GM12878 (cell line): ENCODE data around the gene ARID5B. TPM values are rescaled to one million over a fixed set of nuclear protein-coding genes. Genes with fewer than 3 reads are reported as not detected.

Experiments used
- ATAC-seq: fragments of 200-7000 bp; cut with Tn5 transposase; 3 replicates; pipeline ENCODE4 v1.9.1; 2020; ENCODE audit warnings: mild to moderate bottlenecking, moderate library complexity
- BruUV-seq: library from RNA; stranded (reverse); fragments of 400-500 nt; replicated peaks from 2 replicates; lab custom pipeline; 2021; lab: Mats Ljungman, UMichigan
- CTCF ChIA-PET: fragments of 300-600 bp; sonication (Branson Sonifier 250); formaldehyde crosslinking; extraction: SDS; loops from one replicate; lab custom pipeline; 2021; ENCODE audit warnings: inconsistent platforms; lab: Yijun Ruan, JAX
- POLR2A ChIA-PET: fragments of 350-600 bp; formaldehyde crosslinking; extraction: SDS; loops from one replicate; lab custom pipeline; 2021; ENCODE audit warnings: inconsistent platforms; lab: Charles Lee
- RAD21 ChIA-PET: fragments of 300-600 bp; sonication (Branson Sonifier 250); formaldehyde crosslinking; loops from one replicate; lab custom pipeline; 2023; ENCODE audit warnings: antibody characterized with exemption; ENCODE audit not compliant: unreplicated experiment; lab: Charles Lee
- SMC1A ChIA-PET: fragments of 300-600 bp; sonication (Branson Sonifier 250); formaldehyde crosslinking; loops from one replicate; lab custom pipeline; 2023; ENCODE audit not compliant: unreplicated experiment, uncharacterized antibody; lab: Charles Lee
- DNase-seq: peaks from one replicate; pipeline ENCODE4 v3.0.0-alpha.2; 2011; ENCODE audit warnings: low read depth, low spot score
- FAIRE-seq: peaks from 3 replicates; lab custom pipeline; 2011; peaks lifted over from hg19 to GRCh38; lab: Jason Lieb, UNC
- H2AFZ ChIP-seq: 2 replicates; pipeline ENCODE4 v1.6.0; 2011; ENCODE audit warnings: low read depth, low read length, control low read depth; ENCODE audit not compliant: control insufficient read depth
- H3K27ac ChIP-seq: 2 replicates; pipeline ENCODE4 v1.5.1; 2011; ENCODE audit warnings: control low read depth; ENCODE audit not compliant: control insufficient read depth, insufficient read depth
- H3K27me3 ChIP-seq, 2 experiments: replicated peaks in 1 of 2; 2 replicates each; pipeline versions ENCODE4 v1.6.0 to v1.6.1; 2011; ENCODE audit warnings: low read length in 1 of 2; ENCODE audit not compliant: control insufficient read depth in 2 of 2, insufficient read depth in 2 of 2
- H3K36me3 ChIP-seq, 2 experiments: 2 replicates each; pipeline ENCODE4 v1.5.1; 2011; ENCODE audit warnings: low read length in 1 of 2; ENCODE audit not compliant: control insufficient read depth in 2 of 2, insufficient read depth in 2 of 2
- H3K4me1 ChIP-seq: 2 replicates; pipeline ENCODE4 v1.6.1; 2011; ENCODE audit warnings: mild to moderate bottlenecking, low read length, moderate library complexity, mixed read lengths; ENCODE audit not compliant: control insufficient read depth, insufficient read depth
- H3K4me2 ChIP-seq: 2 replicates; pipeline ENCODE4 v1.6.0; 2011; ENCODE audit warnings: control low read depth; ENCODE audit not compliant: control insufficient read depth, insufficient read depth
- H3K4me3 ChIP-seq: fragments of 200-600 bp; sonication (generic); 2 replicates; pipeline ENCODE4 v1.5.1; 2016
- H3K79me2 ChIP-seq: 2 replicates; pipeline ENCODE4 v1.6.0; 2011; ENCODE audit warnings: low read length; ENCODE audit not compliant: control insufficient read depth, insufficient read depth
- H3K9ac ChIP-seq: 2 replicates; pipeline ENCODE4 v1.8.0; 2011; ENCODE audit warnings: low read length, control low read depth, mixed read lengths; ENCODE audit not compliant: control insufficient read depth, insufficient read depth
- H3K9me3 ChIP-seq: replicated peaks from 3 replicates; pipeline ENCODE4 v1.5.1; 2011; ENCODE audit warnings: mild to moderate bottlenecking, low read length; ENCODE audit not compliant: control insufficient read depth, insufficient read depth
- H4K20me1 ChIP-seq: 2 replicates; pipeline ENCODE4 v1.6.0; 2011; ENCODE audit not compliant: control insufficient read depth, insufficient read depth
- ATF2 ChIP-seq: IDR thresholded peaks from 2 replicates; pipeline ENCODE4 v1.6.1; 2012; ENCODE audit warnings: low read length, inconsistent platforms
- CREM ChIP-seq: IDR thresholded peaks from 2 replicates; pipeline ENCODE4 v1.6.1; 2014; ENCODE audit warnings: antibody characterized with exemption, low read depth
- IRF3 ChIP-seq: fragments of 450-650 bp; IDR thresholded peaks from 2 replicates; pipeline ENCODE4 v1.6.1; 2014; ENCODE audit warnings: mild to moderate bottlenecking
- IRF4 ChIP-seq: IDR thresholded peaks from 2 replicates; pipeline ENCODE4 v1.6.1; 2011; ENCODE audit warnings: low read depth, low read length
- JUNB ChIP-seq: IDR thresholded peaks from 2 replicates; pipeline ENCODE4 v1.6.1; 2016; ENCODE audit warnings: antibody characterized with exemption, mild to moderate bottlenecking
- LARP7 ChIP-seq: fragments of 450-650 bp; IDR thresholded peaks from 2 replicates; pipeline ENCODE4 v1.6.1; 2017; ENCODE audit warnings: mild to moderate bottlenecking
- MEF2A ChIP-seq: IDR thresholded peaks from 2 replicates; pipeline ENCODE4 v1.6.1; 2011; ENCODE audit warnings: low read depth, mild to moderate bottlenecking, low read length, moderate library complexity; ENCODE audit not compliant: insufficient read depth
- NFIC ChIP-seq: IDR thresholded peaks from 2 replicates; pipeline ENCODE4 v1.6.1; 2012; ENCODE audit warnings: low read depth, mild to moderate bottlenecking, inconsistent platforms, low read length, moderate library complexity
- RUNX3 ChIP-seq: IDR thresholded peaks from 2 replicates; pipeline ENCODE4 v1.6.1; 2012; ENCODE audit warnings: low read length, inconsistent platforms
- WGBS: methylation state at CpG from one replicate; pipeline ENCODE4 v1.1.6; 2016; ENCODE audit warnings: low lambda C conversion rate; ENCODE audit not compliant: insufficient replicate concordance, insufficient coverage; ENCODE audit errors: missing lambda C conversion rate; 5-methylcytosine and 5-hydroxymethylcytosine counted together
- in situ Hi-C: fragments of 300-500 bp; cut with MboI; formaldehyde crosslinking; loops from 9 replicates; pipeline ENCODE4 v1.14.3; 2018; ENCODE audit warnings: mixed read lengths
- intact Hi-C: fragments of 100-400 bp; cut with micrococcal nuclease; formaldehyde crosslinking; loops from one replicate; pipeline ENCODE4 v1.14.2; 2022; ENCODE audit not compliant: unreplicated experiment
- polyA plus RNA-seq, 11 experiments: library from polyadenylated mRNA; depleted of rRNA in 4 of 11; unstranded in 6 of 11; stranded (reverse) in 5 of 11; fragments of >200 nt; fragmentation: Nextera tagmentation in 4 of 11; fragmentation: Illumina TruSeq in 1 of 11; extraction: Ambion mirVana in 4 of 11; extraction: Trizol in 1 of 11; gene quantifications; 1 replicate in 1 of 11; 2 replicates in 10 of 11; pipeline versions ENCODE4 v1.2.1 to v1.2.3, GENCODE V29; 2011 to 2016; ENCODE audit warnings: inconsistent platforms in 2 of 11, missing spikeins in 2 of 11, low read depth in 1 of 11
- total RNA-seq, 4 experiments: library from RNA; depleted of rRNA in 3 of 4; stranded (reverse); fragments of >200 nt in 3 of 4; fragmentation: Illumina TruSeq in 1 of 4; extraction: Trizol in 1 of 4; gene quantifications; 2 replicates each; pipeline versions ENCODE4 v1.2.1 to v1.2.3, GENCODE V29; 2013 to 2021

The ARID5B gene
- total and polyA plus RNA-seq, 10 of the 15 experiments (the other 5 are each of a cell fraction or from before 2014, with no cell fraction given) = 2.7 to 8.5 (median 6.1) TPM

GRCh38 chr10:61877887-61878739, 23.4 kb upstream of the ARID5B start:
- peaks cover 6% of the 10 kb centered on the region for H3K4me1 ChIP-seq
- no peak overlapping the region for H3K9ac ChIP-seq
- H3K4me2 ChIP-seq = no peak overlapping the region
- in situ Hi-C loops (no loop called here), intact Hi-C loops (no loop called here)
- ChIA-PET SMC1A (interaction anchor here (1.1 kb wide), 1 partner anchor 74 kb away, joined by 3 read pairs; no protein-coding TSS in a partner anchor), POLR2A (no interaction called here), CTCF (no interaction called here), RAD21 (no interaction called here)
- H3K4me3 ChIP-seq = no peak overlapping the region
- H4K20me1 ChIP-seq = no peaks in the 10 kb centered on the region
- H3K27me3 ChIP-seq = no peaks in the 10 kb centered on the region
- FAIRE-seq = peak; percentile 7
- no peak for DNase-seq
- BruUV-seq = no TSS peak
- TF ChIP-seq IRF4 (peak; percentile 34; the same call in 1 of the 2 replicates), JUNB (peak; percentile 84), NFIC (peak; percentile 66), ATF2 (peak; percentile 89), IRF3 (no peak), LARP7 (no peak), MEF2A (peak; percentile 93), RUNX3 (peak; percentile 48; the same call in 1 of the 2 replicates), CREM (peak; percentile 24; the same call in 1 of the 2 replicates)
- H3K79me2 ChIP-seq = no peaks in the 10 kb centered on the region
- no peak overlapping the region for H2AFZ ChIP-seq
- H3K9me3 ChIP-seq = no peaks in the 10 kb centered on the region
- peak; percentile 52 for ATAC-seq
- no peaks in the 10 kb centered on the region for H3K36me3 ChIP-seq
- no peak overlapping the region for H3K27ac ChIP-seq
- WGBS = 54% methylated on average over 11 of the region's 11 CpGs
